SK-N-SH treated with all-trans-retinoic acid at 6 μM for 48 hours (cell line): ENCODE measurements around the gene ELF3.
A peak's percentile ranks its signal among the peaks of the same experiment; 100 is the strongest.
"Not testable (repeated sequence)": the region's sequence is repeated elsewhere in the genome, so short reads cannot be mapped to it uniquely, and the experiment has no call there.

Source experiments
- ATAC-seq: fragments of 200-7000 bp; cut with Tn5 transposase; 3 replicates; pipeline ENCODE4 v1.9.1; 2020; ENCODE audit warnings: mild to moderate bottlenecking, moderate library complexity
- ARNTL ChIP-seq: fragments of 450-650 bp; formaldehyde crosslinking; IDR thresholded peaks from 2 replicates; pipeline ENCODE4 v1.5.0; 2020; ENCODE audit warnings: low read depth, mild to moderate bottlenecking, moderate library complexity, borderline replicate concordance
- BACH2 ChIP-seq: fragments of 250-450 bp; sonication (Bioruptor Pico); IDR thresholded peaks from 2 replicates; pipeline ENCODE4 v1.9.0; 2021; ENCODE audit warnings: mild to moderate bottlenecking, borderline replicate concordance
- CREB5 ChIP-seq: fragments of 250-450 bp; sonication (Bioruptor Pico); IDR thresholded peaks from 2 replicates; pipeline ENCODE4 v1.5.1; 2020; ENCODE audit warnings: low read depth, mild to moderate bottlenecking, moderate library complexity
- CSDC2 ChIP-seq: fragments of 250-450 bp; sonication (Bioruptor Pico); IDR thresholded peaks from 2 replicates; pipeline ENCODE4 v1.5.0; 2020; ENCODE audit warnings: mild to moderate bottlenecking, moderate library complexity
- GLIS3 ChIP-seq: fragments of 250-450 bp; sonication (Bioruptor Pico); IDR thresholded peaks from 2 replicates; pipeline ENCODE4 v1.5.0; 2020; ENCODE audit warnings: mild to moderate bottlenecking, moderate library complexity
- ISL1 ChIP-seq: fragments of 250-450 bp; sonication (Bioruptor Pico); IDR thresholded peaks from 2 replicates; pipeline ENCODE4 v2.1.2; 2022; ENCODE audit warnings: mild to moderate bottlenecking, moderate library complexity
- PATZ1 ChIP-seq: fragments of 250-450 bp; sonication (Bioruptor Pico); IDR thresholded peaks from 2 replicates; pipeline ENCODE4 v1.8.0; 2020; ENCODE audit warnings: mild to moderate bottlenecking, moderate library complexity, borderline replicate concordance
- PPARA ChIP-seq: fragments of 250-450 bp; sonication (Bioruptor Pico); IDR thresholded peaks from 2 replicates; pipeline ENCODE4 v1.5.0; 2020; ENCODE audit warnings: mild to moderate bottlenecking, borderline replicate concordance
- RARB ChIP-seq: fragments of 250-450 bp; sonication (Bioruptor Pico); IDR thresholded peaks from 2 replicates; pipeline ENCODE4 v1.8.0; 2021; ENCODE audit warnings: mild to moderate bottlenecking, moderate library complexity
- SNAI2 ChIP-seq: fragments of 250-450 bp; sonication (Bioruptor Pico); IDR thresholded peaks from 2 replicates; pipeline ENCODE4 v1.5.0; 2020; ENCODE audit warnings: mild to moderate bottlenecking, moderate library complexity
- TCF4 ChIP-seq: fragments of 250-450 bp; sonication (Bioruptor Pico); IDR thresholded peaks from 2 replicates; pipeline ENCODE4 v1.8.0; 2021; ENCODE audit warnings: mild to moderate bottlenecking, moderate library complexity, borderline replicate concordance
- TOX ChIP-seq: fragments of 250-450 bp; sonication (Bioruptor Pico); IDR thresholded peaks from 2 replicates; pipeline ENCODE4 v1.8.0; 2021; ENCODE audit warnings: mild to moderate bottlenecking, moderate library complexity, borderline replicate concordance
- TSHZ2 ChIP-seq: fragments of 250-450 bp; sonication (Bioruptor Pico); IDR thresholded peaks from 2 replicates; pipeline ENCODE4 v1.5.0; 2020; ENCODE audit warnings: mild to moderate bottlenecking, moderate library complexity
- ZC3H10 ChIP-seq: fragments of 250-450 bp; sonication (Bioruptor Pico); IDR thresholded peaks from 2 replicates; pipeline ENCODE4 v1.5.1; 2021; ENCODE audit warnings: mild to moderate bottlenecking, moderate library complexity
- ZFP3 ChIP-seq: fragments of 250-450 bp; sonication (Bioruptor Pico); IDR thresholded peaks from 2 replicates; pipeline ENCODE4 v1.5.0; 2020; ENCODE audit warnings: mild to moderate bottlenecking, moderate library complexity
- ZFP30 ChIP-seq: fragments of 450-650 bp; formaldehyde crosslinking; IDR thresholded peaks from 2 replicates; pipeline ENCODE4 v1.5.0; 2022; ENCODE audit warnings: mild to moderate bottlenecking, moderate library complexity
- ZNF565 ChIP-seq: fragments of 450-650 bp; formaldehyde crosslinking; conservative IDR thresholded peaks from 2 replicates; pipeline ENCODE4 v1.5.0; 2020; ENCODE audit warnings: low read depth, mild to moderate bottlenecking, moderate library complexity
- ZNF8 ChIP-seq: fragments of 450-650 bp; formaldehyde crosslinking; IDR thresholded peaks from 2 replicates; pipeline ENCODE4 v1.5.0; 2020; ENCODE audit warnings: mild to moderate bottlenecking, moderate library complexity

The ELF3 gene

GRCh38 chr1:202054094-202054493, 43.7 kb downstream of the ELF3 start:
- TF ChIP-seq ISL1 (CRISPR knock-in tag) (no peak), GLIS3 (CRISPR knock-in tag) (no peak), ZNF8 (CRISPR knock-in tag) (no peak), ZFP30 (CRISPR knock-in tag) (no peak), RARB (no peak)
- TF ChIP-seq, all 23 proteins: peak for 0

GRCh38 chr1:202054673-202055072, 44.3 kb downstream of the ELF3 start:
- ATAC-seq: not testable (repeated sequence)

More at GRCh38 chr1:202054094-202054493, 43.7 kb downstream of the ELF3 start:
- no peak for ATAC-seq

GRCh38 chr1:202056644-202057334, 46.4 kb downstream of the ELF3 start:
- no peak for TF ChIP-seq CREB5
- no peak for TF ChIP-seq TOX
- no peak for TF ChIP-seq ARNTL (CRISPR knock-in tag)
- TF ChIP-seq RARB: no peak
- no peak for TF ChIP-seq PPARA
- TF ChIP-seq ZNF565 (CRISPR knock-in tag): no peak
- TF ChIP-seq SNAI2: no peak
- TF ChIP-seq ZC3H10: no peak
- no peak for TF ChIP-seq BACH2 (CRISPR knock-in tag)
- no peak for TF ChIP-seq PATZ1 (CRISPR knock-in tag)
- no peak for TF ChIP-seq GLIS3 (CRISPR knock-in tag)
- no peak for TF ChIP-seq ZFP30 (CRISPR knock-in tag)
- no peak for TF ChIP-seq ISL1 (CRISPR knock-in tag)
- no peak for TF ChIP-seq ZFP3 (CRISPR knock-in tag)
- ATAC-seq: peak; percentile 15; the same call in 1 of the 3 replicates

- ATAC-seq: not testable (repeated sequence)
Observed at GRCh38 chr1:202057335-202057704, 46.9 kb downstream of the ELF3 start.

GRCh38 chr1:202058001-202058908, 47.9 kb downstream of the ELF3 start:
- peak; percentile 52 for ATAC-seq
- TF ChIP-seq ZNF8 (CRISPR knock-in tag): no peak
- TF ChIP-seq ZFP3 (CRISPR knock-in tag): no peak
- no peak for TF ChIP-seq CSDC2 (CRISPR knock-in tag)
- TF ChIP-seq ZNF565 (CRISPR knock-in tag): no peak
- no peak for TF ChIP-seq PATZ1 (CRISPR knock-in tag)
- no peak for TF ChIP-seq ARNTL (CRISPR knock-in tag)
- TF ChIP-seq PPARA: no peak
- TF ChIP-seq TCF4 (CRISPR knock-in tag): no peak
- TF ChIP-seq SNAI2: no peak
- no peak for TF ChIP-seq RARB

- TF ChIP-seq ZNF565 (CRISPR knock-in tag) (no peak), ZFP3 (CRISPR knock-in tag) (no peak), TSHZ2 (CRISPR knock-in tag) (no peak), SNAI2 (no peak), CSDC2 (CRISPR knock-in tag) (no peak), ZFP30 (CRISPR knock-in tag) (no peak)
- no peak for ATAC-seq
Observed at GRCh38 chr1:202061055-202061454, 50.7 kb downstream of the ELF3 start.

GRCh38 chr1:202061787-202062186, 51.4 kb downstream of the ELF3 start:
- not testable (repeated sequence) for ATAC-seq

GRCh38 chr1:202062636-202063035, 52.2 kb downstream of the ELF3 start:
- ATAC-seq: not testable (repeated sequence)
